Activated CD4-positive, alpha-beta T cell treated with anti-CD3 and anti-CD28 coated beads for 24 hours (primary cell): Measurements from ENCODE around the gene OVAAL.

Experiments used
- DNase-seq, 2 donors: peaks; one replicate each; pipeline ENCODE4 v3.0.0-alpha.2; 2020; ENCODE audit warnings: low read depth in 2 of 2

Gene OVAAL

DNA sequence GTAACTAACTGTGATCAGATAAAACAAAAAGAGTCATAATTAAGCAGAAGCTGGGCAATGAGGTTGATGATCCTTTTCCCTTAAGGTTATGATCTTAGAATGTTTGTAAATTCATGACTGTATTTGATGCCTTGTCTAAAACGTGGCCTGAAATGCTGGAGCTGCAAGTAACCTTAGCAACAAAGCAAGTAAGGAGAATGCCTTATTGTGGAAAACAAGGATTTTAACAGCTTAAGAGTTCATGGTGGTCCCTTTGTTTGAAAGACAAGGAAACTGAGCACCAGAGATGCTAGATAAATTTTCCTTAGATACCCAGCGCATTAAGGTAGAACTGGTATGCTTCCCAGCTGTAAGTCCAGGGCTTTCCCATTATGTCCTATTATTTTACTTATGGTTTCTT lies 47.4 kb downstream of the OVAAL start:
- no peak for DNase-seq

GRCh38 chr1:180609643-180610555 lies 51.1 kb downstream of the OVAAL start:
- DNase-seq = no peak

- DNase-seq = no peak
These were observed 51.8 kb downstream of the OVAAL start for GRCh38 chr1:180610556-180611015.

GRCh38 chr1:180611016-180611930 lies 52.5 kb downstream of the OVAAL start:
- DNase-seq = no peak

DNA sequence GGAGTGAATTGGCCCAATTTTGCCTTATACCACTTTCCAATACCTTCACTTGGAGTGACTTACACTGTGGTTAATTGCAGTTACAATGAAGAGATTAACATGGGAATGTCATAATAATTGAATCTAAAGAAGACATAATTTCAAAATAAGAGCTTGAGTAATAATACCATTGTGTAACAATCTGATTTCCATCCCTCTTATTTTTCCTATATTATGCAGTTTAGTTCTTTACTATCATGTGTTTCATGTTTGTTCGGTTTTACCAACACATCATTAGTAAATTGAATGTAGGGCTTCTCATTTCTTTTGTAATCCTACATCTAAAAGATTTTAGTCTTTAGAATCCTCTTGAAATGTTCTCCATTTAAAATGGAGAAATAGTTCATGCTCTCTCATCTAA lies 53.9 kb downstream of the OVAAL start:
- no peak for DNase-seq

DNA sequence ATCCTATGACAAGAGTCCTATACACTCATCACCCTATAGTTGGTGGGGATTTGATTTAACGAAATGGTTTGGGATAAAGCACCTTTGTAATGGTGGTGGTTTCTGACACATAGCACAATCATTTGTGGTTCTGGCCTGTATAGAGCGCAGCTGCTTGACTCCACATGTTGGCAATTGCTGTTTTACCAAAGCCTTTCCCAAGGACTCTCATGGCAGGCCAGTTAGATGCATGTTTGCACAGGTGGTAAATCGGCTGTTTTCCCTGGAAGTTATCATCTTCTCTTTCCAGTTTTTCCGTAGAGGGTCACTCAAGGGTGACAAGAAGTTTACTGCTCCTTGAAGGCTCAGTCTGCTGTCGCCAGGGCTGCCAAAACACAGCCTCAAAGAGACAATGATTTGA lies 56.0 kb downstream of the OVAAL start:
- no peak for DNase-seq

DNA sequence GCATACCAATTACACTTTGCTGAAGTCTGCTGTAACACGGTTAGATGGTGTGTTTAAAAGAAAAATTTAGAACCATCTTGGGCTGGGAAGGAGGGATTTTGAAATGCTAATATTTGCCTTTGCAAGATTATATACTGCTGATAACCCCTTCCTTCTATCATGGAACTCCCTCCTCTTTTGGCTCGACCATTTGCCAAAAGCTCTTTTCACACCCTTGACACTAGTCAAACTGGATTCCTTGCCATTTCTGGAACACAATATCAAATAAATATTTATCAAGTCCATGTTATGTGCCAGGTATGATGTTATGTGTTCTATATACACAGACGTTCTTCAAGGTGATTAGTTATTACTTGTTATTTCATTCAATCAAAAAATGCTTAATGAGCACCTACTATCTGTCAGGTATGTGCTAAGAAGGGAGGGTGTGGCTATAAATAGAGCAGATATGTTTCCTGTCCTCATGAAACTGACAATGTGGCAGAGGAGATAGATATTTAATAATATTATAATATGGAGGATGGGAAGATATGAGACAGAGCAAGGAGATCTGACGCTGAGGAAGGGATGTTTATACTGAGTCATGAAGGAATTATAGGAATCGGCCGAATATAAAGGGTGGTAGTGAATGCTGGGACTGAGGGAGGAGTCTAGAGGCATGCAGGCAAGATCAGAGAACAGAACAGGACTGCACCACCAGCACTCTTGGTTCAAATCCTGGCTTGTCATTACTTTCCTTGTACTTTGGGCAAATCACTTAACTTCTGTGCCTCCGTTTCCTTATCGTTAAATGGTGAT lies 56.9 kb downstream of the OVAAL start:
- DNase-seq = no peak
